Hepatic stellate cell (primary cell): Measurements from ENCODE around the gene ICAM2.
"Not testable (repeated sequence)": the region's sequence is repeated elsewhere in the genome, so short reads cannot be mapped to it uniquely, and the experiment has no call there.

Experiments used
- DNase-seq: peaks from one replicate; pipeline ENCODE4 v3.0.0; 2011; ENCODE audit warnings: low spot score

Gene ICAM2

GRCh38 chr17:64042700-64043485, 22.5 kb upstream of the ICAM2 start:
- DNase-seq = no peak

DNA sequence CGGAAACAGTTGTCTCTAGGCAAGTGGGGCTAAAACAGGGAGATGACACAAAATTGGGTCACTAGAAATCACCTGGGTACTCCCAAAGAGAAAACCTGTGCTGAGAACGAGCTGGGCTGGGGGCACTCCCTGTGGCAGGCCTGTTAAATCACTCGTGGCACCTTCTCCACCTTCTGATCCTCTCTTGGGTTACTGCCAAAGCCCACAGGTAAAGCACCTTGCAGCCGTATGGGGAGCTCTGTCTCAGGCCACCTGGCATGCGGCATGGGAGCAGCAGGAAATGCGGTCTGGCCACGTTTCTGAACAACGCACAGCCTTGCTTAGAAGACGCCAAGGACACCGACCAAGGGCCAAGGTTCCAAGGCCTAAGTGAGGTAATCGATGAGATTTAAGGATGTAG, 21.5 kb upstream of the ICAM2 start:
- no peak for DNase-seq

DNA sequence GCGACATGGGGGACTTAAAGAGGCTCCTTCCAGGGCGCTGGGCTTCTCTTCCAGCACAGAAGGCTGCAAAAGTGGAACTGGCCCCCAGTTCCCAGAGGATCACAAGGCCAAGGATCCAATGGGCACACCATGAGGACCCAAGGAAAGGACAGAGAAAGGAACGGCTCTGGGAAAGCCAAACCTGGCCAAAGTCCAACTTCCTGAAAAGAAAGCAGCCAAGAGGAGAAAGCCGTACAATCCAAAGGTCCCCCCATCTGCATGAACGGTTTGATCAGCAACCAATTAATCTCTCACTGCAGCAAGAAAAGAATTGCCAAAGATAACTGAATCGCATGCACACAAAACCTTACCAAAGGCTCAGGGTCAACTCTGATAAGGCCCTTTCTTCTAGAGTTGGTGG, 19.8 kb upstream of the ICAM2 start:
- no peak for DNase-seq

DNA sequence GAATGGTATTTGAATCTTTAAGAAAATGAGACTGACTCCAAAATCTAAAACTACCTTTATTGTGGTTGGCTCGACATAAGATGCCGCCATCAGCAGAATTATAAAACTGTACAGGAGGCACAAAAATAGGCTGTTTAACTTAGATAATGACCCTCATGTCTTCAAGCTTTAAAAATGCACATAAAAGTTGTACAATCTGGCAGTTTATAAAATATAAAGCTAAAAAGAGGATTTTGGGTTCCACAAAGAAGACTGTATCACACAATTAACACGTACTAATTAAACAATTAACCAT, 18.6 kb upstream of the ICAM2 start:
- no peak for DNase-seq

DNA sequence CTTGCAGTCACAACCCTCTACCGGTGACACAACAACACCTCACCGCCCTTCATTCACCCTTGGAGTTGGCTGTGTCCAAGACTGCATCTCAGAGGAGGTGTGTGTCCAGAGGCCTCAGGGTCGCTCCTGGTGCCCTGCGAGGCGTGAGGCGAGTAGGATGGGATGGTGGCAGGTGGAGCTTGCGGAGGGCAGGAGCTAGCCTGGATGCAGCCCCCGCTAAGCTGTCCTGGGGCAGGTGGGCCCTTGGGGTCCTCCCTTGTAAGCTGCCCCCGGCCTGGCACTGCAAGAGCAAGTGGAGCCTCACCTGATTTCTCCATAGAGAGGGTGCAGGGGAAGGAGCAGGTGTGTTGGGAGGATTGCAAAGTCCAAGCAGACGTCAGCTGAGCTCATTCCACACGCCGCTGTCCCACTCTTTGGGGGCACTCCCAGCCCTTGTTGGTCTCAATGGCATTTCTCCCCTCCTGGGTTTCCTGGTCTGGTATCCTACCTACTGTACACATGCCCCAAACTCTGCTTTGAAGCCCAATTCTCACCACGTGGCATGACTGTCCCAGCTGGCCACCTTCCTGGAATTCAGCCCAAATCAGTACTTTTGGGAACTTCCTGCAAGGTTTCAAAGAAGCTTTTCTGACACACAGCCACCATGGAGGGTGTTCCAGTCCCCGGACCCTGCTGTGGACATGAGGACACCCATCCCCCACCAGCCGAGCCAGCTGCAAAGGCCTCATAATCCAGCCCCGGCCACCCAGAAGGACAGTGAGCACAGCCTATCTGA, 18.1 kb upstream of the ICAM2 start:
- DNase-seq = no peak

- DNase-seq = no peak
These were observed 17.4 kb upstream of the ICAM2 start for GRCh38 chr17:64037802-64038201.

DNA sequence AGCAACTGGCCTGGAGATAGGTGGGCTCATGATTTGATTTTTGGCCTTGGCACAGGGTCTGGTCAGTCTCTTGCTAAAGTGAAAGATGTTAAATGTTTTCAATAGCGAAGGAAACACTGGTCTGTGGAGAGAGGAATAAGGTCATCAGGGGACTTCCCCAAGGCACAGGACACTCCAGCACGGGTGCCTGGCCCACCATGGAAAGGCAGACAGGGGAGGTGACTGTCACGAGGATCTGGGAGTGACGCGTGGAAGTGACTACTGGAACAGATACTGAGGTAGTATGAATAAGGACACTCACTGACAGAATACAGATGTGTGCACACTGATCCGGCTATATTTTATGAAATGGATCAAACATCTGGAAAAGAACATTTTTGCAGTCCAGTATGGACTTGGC, 16.7 kb upstream of the ICAM2 start:
- DNase-seq = no peak

DNA sequence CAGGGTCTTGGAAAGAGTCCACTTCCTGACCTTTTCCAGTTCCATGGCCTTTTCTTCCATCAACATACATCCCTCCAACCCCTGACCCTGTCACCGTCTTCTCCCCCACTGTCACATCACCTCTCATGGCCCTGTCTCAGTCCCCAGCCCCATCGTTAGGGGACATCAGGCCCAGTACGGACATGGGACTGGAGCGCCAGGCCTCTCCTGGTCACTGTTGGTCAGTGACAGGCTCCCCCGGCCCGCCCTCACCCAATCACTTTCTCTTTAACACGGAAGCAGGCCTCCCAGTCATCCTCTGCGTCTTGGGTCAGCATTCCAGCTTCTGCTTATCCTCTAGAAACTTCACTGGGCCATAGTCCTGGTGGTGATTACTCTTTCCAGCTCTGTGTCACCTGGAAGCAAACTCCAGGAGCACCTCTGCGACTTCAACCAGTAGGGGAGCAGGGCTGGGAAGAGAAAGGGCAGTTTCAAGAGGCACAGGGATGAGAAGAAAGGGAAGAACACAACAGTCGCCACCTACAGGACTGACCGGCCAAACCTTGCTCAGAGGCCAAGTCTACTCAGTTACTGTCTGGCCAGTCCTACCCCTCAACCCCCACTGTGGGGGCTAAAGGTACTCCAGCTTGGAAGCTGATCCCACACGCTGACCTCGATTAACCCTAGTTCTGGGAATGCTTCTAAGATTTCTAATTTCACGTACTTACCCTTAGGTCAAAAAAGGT, 15.9 kb upstream of the ICAM2 start:
- no peak for DNase-seq

DNA sequence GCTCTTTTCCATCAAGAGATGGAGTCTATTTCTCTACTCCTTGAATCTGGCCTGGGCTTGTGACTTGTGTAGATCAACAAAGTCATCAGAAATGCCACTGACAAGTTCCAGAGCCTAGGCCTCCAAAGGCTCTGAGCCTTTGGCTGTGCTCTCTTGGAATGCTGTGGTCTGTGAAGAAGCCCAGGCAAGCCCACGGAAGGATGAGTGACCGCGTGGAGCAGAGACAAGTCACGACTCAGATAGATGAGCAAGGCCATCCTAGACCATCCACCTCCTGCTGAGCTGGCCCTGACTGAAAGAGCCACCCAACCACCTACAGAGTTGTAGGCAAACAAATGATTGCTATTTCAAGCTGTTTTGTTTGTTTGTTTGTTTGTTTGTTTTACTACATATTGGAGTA, 11.6 kb upstream of the ICAM2 start:
- no peak for DNase-seq

GRCh38 chr17:64028874-64029464, 8.5 kb upstream of the ICAM2 start:
- peak; percentile 61 for DNase-seq

DNA sequence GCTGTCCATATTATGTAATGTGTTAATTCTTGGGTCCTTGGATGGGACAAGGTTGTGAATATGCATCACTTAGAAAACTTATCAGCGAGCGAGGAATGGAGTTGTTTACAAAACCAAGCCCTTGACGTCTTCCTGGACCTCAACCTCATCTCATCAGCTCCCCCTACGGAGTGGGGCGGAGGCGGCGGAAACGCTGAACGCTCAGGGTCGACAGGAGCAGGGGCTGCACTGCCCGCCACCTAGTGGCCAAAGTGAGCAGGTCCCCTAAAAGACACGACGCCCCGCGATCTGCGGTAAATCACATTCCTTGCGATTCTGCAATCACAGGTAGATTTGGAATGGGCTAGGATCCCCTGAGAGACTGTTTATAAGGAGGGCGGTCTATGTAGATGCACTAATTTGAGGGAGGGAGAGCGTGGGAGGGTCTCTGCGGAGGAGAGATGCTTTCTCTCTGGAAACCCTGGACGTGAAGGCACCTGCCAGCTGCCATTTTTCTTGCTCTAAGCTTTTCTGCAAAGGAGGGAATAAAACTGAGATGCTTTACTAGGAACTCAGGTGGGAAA, 5.4 kb upstream of the ICAM2 start:
- peak; percentile 53 for DNase-seq

DNA sequence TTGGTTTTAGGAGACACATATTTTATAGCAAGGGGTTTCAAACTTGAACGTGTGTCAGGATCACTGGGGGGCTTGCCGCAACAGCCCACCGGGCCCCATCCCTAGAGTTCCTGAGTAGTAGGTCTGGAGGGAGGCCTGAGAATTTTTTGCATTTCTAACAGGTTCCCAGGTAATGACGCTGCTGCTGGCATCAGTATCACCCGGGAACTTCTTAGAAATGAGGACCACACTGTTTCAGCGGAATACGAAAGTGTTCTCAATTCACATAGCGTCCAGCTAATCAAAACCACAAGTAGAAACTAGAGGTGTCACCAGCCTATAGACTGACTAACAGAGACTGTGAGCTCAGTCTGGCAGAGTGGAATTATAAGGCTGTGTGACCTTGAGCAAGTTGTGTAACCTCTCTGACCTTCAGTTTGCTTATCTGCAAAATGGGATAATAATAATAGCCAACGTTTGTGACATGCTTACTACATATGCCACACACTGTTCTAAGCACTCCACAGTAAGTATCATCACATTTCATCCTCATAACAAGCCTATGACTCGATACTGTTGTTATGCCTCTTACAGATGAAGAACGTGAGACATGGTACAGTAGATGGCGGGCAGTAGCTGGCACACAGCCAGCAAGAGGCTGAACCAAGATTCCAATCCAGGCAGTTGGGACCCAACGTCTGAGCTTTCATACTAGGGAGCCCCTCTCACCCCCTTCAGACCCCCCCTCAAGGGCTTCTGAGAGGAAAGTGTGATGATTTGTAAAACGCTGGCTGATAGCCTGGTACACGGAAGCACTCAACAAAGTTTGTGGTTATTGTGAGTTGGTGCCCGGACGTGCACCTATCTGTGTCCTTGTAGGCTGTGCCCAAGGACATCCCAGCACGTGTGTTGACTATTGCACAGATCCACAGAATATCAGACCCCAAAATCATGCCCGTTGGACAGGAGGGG, 4.6 kb upstream of the ICAM2 start:
- no peak for DNase-seq

DNA sequence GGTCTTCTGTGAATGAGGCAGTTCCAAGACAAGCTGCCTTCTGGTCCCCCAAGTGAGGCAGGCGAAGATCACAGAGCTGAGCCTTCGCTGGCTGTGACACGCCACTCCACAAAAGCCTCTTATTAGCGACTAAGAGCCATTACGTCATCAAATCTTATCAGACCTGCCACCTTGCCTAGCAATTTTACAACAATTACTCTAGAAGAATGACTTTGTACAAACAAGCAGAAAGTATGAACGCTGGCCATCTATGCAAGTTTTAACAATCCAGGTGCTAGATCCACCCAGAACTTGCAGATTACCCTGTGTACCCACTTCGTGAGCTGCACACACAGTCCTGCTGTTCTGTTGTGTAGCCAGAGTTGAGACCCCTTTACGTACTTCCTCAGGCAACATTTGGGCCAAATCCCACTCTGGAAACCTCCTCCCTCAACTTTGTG, 3.8 kb upstream of the ICAM2 start:
- DNase-seq = no peak

DNA sequence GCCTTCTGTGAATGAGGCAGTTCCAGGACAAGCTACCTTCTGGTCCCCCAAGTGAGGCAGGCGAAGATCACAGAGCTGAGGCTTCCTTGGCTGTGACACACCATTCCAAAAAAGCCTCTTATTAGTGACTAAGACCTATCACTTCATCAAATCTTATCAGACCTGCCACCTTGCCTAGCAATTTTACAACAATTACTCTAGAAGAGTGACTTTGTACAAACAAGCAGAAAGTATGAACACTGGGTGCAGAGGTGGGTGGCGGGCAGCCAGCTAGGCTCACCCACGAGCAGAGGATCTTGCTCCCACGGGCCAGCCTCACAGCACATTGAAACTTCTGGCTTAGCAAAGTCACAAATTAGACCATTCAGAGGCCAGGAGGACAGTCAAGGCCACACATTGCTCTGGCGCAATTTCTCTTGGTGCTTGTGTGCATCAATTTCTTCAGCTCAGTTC, 2.2 kb upstream of the ICAM2 start:
- no peak for DNase-seq

DNA sequence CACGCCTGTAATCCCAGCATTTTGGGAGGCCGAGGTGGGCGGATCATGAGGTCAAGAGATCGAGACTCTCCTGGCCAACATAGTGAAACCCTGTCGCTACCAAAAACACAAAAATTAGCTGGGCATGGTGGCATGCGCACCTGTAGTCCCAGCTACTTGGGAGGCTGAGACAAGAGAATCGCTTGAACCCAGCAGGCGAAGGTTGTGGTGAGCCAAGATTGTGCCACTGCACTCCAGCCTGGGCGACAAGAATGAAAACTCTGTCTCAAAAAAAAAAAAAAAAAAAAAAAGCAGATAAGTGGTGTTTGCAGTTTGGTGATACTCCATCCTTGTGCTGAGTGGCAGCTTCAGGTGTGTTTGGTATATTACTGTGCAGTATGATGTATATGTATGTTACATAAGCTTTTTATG, 877 bp downstream of the ICAM2 start:
- DNase-seq = not testable (repeated sequence)

DNA sequence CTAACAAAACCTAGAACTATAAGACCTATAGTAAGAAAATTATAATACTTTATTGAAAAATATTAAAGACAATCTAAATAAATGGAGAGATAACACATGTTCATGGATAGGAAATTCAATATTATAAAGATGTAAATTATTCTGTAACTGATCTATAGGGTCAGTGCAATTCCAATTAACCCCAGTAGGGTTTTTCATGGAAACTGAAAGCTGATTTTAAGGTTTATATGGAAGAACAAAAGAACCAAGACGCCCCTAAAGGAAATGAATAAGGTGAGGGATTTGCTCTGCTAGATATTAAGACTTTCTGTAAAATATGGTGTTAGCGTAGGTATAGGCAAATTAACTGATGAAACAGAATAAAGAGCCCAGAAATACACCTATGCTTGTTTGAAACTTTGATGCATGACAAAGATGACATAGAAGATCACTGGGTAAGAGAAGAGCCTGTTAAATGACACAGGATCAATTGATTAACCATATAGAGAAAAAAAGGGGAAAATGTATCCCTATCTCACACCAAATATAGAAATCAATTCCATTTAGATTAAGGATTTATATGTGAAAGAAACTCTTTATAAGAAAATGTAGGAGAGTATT, 3.0 kb downstream of the ICAM2 start:
- no peak for DNase-seq

GRCh38 chr17:64016974-64017373, 3.5 kb downstream of the ICAM2 start:
- DNase-seq = no peak

DNA sequence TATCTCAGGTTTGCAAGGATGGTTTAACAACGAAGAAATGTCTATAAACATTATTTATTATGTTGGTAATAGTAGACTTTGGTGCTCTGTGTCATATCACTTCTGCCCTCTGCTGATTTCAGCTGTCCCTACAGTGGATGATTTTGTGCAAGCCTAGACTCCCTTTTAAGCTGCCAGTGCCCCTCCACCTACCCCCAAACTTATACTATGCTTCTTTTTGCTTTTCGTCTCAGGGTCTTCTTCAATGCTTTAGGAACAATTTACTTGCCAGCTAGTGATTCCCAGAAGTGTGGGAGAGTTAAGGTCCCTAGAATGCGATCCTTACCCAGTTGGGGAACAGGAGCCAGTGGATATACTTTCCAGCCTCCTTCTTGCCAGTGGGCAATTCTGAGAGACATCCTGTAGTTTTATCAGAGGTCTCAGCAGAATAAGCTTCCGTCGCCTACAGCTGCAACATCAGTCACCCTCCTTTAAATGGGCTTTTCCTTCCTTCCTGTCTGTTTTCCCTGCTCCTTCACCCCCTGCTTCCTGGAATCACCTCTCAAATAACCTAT, 4.1 kb downstream of the ICAM2 start:
- DNase-seq = no peak

DNA sequence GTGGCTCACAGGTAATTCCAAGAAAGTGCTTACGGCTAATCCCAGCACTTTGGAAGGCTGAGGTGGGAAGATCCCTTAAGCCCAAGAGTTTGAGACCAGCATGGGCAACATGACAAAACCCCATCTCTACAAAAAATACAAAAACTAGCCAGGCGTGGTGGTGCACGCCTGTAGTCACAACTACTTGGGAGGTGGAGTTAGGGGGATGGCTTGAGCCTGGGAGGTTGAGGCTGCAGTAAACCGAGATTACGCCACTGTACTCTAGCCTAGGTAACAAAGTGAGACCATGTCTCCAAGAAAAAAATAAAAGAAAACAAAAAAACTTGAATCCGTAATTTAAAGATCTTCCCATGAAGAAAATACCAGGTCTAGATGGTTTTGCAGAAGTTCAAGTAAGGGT, 5.0 kb downstream of the ICAM2 start:
- no peak for DNase-seq
